ENCODE data around the gene CSAG1.
"Not testable (repeated sequence)": the region's sequence is repeated elsewhere in the genome, so short reads cannot be mapped to it uniquely, and the experiment has no call there.

CSAG1 gene, protein sequence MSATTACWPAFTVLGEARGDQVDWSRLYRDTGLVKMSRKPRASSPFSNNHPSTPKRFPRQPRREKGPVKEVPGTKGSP

DNA sequence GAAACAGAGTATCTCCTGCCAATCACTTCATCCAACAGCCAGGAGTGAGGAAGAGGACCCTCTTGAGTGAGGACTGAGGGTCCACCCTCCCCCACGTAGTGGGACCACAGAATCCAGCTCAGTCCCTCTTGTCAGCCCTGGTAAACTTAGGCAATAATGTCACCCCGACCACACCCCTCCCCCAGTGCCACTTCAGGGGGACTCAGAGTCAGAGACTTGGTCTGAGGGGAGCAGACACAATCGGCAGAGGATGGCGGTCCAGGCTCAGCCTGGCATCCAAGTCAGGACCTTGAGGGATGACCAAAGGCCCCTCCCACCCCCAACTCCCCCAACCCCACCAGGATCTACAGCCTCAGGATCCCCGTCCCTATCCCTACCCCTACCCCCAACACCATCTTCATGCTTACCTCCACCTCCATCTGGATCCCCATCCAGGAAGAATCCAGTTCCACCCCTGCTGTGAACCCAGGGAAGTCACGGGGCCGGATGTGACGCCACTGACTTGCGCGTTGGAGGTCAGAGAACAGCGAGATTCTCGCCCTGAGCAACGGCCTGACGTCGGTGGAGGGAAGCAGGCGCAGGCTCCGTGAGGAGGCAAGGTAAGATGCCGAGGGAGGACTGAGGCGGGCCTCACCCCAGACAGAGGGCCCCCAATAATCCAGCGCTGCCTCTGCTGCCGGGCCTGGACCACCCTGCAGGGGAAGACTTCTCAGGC, at the start of gene CSAG1, which contains the start of gene MAGEA12:
Gene CSAG1 (minus strand): TSS at position 461 of the 715 bp plus-strand sequence. CDS start 1,261 bp downstream, outside the sequence.
Gene MAGEA12 (plus strand): TSS at position 497 of the 715 bp plus-strand sequence. CDS start 2,405 bp downstream, outside the sequence.
- no peak for DNase-seq (ENCODE audit: low read depth)

DNA sequence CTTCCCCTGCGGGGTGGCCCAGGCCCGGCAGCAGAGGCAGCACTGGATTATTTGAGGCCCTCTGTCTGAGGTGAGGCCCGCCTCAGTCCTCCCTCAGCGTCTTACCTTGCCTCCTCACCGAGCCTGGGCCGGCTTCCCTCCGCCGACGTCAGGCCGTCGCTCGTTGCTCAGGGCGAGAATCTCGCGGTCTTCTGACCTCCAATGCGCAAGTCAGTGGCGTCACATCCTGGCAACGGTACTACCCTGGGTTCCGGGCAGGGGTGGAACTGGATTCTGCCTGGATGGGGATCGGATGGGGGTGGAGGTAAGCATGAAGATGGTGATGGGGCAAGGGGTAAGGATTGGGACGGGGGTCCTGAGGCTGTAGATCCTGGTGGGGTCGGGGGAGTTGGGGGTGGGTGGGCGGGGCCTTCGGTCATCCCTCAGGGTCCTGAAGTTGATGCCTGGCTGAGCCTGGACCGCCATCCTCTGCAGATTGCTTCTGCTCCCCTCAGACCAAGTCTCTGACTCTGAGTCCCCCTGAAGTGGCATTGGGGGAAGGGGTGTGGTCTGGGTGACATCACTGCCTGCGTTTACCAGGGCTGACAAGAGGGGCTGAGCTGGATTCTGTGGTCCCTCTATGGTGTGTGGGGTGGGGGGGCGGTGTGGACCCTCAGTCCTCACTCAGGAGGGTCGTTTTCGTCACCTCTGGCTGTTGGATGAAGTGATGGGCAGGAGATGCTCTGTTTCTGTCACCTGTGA, 36.2 kb upstream of the CSAG1 start, which contains the start of gene MAGEA6:
Gene MAGEA6 (minus strand): TSS at position 141 of the 741 bp plus-strand sequence. CDS start 2,039 bp downstream, outside the sequence.
- not testable (repeated sequence) for DNase-seq (ENCODE audit: low read depth)

DNA sequence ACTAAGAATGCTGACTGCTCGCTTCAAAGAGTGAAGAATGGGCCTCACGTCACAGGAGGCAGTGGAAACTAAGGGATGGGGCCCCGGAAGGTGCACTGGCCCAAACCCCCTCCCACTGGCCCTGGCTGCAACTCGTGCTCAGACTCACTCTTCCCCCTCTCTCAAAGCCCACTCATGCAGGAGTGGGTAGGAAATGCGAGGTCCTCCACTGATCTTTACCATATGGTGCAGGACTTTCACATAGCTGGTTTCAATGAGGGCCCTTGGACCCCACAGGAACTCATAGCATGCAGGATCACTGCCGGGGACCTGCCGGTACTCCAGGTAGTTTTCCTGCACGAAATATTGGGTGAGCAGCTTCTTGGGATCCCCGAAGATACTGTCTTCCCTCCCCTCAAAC, 33.0 kb upstream of the CSAG1 start:
- DNase-seq (ENCODE audit: low read depth), result not testable (repeated sequence)

DNA sequence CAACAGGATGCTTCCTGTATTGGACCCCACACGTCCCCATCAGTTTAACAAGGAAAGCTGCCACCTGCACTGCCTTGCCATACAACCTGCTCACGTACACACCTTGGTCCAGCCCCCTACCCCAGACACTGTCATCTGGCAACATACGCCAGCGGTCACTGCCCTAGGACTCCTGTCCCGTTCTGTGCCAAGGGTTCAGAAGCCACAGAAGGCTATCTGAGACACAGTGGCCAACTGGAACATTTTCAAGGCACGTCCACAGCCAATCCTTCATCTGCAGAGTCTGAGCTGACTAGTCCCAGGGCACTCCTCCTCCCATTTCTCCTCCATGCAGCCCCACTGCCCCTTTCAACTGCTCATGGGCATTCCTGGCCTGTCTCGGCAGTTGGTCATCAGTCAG, 28.1 kb upstream of the CSAG1 start:
- DNase-seq (ENCODE audit: low read depth), result not testable (repeated sequence)

DNA sequence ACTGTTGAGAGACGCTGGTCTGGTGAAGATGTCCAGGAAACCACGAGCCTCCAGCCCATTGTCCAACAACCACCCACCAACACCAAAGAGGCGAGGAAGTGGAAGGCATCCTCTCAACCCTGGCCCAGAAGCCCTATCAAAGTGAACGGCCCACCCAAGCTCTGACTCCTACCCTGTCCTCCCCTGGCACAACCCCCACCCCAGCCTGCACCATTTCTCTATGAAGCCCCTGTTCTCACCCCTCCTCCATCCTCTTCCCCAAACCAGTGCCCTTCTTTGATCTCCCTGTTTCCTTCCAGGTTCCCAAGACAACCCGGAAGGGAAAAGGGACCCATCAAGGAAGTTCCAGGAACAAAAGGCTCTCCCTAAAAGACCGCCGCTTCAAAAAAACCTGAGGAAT, 26.0 kb upstream of the CSAG1 start:
- not testable (repeated sequence) for DNase-seq (ENCODE audit: low read depth)

DNA sequence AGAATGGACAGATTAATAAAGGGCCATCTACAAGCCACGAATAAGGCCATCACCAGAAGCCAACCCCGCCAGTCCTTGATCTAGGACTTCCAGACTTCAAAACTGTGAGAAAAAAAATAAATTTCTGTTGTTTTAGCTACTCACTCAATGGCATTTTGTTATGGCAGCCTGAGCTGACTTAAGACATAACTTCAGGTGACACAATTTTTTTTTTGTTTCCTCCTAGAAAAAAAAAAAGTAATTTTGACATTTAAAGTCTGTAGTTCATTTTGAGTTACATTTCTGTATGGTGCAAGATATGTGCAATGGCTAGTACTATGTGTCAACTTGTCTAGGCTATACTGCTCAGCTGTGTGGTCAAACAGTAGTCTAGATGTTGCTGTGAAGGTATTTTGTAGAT, 25.4 kb upstream of the CSAG1 start, which contains the start of gene CSAG3:
Gene CSAG3 (plus strand): TSS at position 301 of the 400 bp plus-strand sequence.
- DNase-seq (ENCODE audit: low read depth), result not testable (repeated sequence)

DNA sequence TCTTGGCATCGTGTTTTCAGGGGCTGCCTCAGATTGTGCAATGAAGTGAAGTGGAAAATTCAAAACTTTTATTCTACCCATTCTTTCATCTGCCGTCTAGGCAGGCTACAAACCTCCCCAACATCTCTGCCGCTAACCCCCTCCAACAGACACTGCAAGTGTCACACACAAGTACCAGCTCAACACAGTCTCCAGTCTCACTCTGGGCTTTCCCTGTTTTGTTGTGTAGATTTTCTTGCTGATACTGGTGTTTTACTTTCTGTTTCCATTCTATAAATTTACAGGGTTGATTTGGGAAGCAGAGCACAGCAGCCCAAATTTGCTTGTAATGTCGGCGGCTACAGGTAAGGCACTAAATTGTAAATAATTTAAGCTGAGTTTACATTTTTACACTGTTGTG, 21.4 kb upstream of the CSAG1 start:
- not testable (repeated sequence) for DNase-seq (ENCODE audit: low read depth)

DNA sequence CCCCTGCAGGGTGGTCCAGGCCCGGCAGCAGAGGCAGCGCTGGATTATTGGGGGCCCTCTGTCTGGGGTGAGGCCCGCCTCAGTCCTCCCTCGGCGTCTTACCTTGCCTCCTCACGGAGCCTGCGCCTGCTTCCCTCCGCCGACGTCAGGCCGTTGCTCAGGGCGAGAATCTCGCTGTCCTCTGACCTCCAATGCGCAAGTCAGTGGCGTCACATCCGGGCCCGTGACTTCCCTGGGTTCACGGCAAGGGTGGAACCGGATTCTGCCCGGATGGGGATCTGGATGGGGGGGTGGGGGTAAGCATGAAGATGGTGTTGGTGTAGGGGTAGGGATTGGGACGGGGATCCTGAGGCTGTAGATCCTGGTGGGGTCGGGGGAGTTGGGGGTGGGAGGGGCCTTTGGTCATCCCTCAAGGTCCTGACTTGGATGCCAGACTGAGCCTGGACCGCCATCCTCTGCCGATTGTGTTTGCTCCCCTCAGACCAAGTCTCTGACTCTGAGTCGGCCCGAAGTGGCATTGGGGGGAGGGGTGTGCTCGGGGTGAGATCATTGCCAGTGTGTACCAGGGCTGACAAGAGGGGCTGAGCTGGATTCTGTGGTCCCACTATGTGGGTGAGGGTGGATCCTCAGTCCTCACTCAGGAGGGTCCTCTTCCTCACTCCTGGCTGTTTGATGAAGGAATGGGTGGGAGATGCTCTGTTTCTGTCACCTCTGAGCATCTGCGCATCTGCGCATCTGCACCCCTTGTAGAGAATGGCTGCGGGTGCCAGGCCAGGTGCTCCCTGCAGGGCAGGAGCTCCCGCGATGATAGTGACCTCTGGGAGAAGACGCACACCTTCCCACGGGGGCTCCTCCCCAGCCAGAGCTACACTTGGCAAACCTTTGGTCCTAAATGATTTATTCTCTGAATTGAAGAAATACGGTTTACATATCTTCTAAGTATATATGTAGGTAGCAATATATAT, 20.4 kb upstream of the CSAG1 start, which contains the start of gene MAGEA2:
Gene MAGEA2 (minus strand): TSS at position 157 of the 965 bp plus-strand sequence. CDS start 2,479 bp downstream, outside the sequence.
- not testable (repeated sequence) for DNase-seq (ENCODE audit: low read depth)

DNA sequence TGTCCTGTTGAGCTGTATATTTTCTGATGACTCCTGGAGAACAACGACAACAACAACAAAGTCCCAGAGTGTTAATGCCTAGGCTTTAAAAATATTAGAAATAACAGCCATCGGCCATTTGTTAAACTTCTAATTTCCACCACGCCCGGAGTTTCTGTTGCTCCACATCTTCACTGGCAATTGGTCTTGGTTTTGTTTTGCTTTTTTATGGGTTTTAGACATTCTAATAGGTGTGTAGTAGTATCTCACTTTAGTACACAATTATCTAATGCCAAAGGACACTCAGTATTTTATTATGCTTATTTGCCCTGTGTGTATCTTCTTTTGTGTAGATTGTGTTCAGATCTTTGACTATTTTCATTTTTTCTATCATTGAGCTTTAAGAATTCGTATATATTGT, 5.0 kb upstream of the CSAG1 start:
- no peak for DNase-seq (ENCODE audit: low read depth)

DNA sequence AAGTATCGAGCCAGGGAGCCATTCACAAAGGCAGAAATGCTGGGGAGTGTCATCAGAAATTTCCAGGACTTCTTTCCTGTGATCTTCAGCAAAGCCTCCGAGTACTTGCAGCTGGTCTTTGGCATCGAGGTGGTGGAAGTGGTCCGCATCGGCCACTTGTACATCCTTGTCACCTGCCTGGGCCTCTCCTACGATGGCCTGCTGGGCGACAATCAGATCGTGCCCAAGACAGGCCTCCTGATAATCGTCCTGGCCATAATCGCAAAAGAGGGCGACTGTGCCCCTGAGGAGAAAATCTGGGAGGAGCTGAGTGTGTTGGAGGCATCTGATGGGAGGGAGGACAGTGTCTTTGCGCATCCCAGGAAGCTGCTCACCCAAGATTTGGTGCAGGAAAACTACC, 3.0 kb upstream of the CSAG1 start:
- DNase-seq (ENCODE audit: low read depth), result not testable (repeated sequence)

DNA sequence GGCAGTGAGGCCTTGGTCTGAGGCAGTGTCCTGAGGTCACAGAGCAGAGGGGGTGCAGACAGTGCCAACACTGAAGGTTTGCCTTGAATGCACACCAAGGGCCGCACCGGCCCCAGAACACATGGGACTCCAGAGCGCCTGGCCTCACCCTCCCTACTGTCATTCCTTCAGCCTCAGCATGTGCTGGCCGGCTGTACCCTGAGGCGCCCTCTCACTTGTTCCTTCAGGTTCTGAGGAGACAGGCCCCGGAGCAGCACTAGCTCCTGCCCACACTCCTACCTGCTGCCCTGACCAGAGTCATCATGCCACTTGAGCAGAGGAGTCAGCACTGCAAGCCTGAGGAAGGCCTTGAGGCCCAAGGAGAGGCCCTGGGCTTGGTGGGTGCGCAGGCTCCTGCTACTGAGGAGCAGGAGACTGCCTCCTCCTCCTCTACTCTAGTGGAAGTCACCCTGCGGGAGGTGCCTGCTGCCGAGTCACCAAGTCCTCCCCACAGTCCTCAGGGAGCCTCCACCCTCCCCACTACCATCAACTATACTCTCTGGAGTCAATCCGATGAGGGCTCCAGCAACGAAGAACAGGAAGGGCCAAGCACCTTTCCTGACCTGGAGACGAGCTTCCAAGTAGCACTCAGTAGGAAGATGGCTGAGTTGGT, 2.5 kb upstream of the CSAG1 start:
- DNase-seq (ENCODE audit: low read depth), result no peak

DNA sequence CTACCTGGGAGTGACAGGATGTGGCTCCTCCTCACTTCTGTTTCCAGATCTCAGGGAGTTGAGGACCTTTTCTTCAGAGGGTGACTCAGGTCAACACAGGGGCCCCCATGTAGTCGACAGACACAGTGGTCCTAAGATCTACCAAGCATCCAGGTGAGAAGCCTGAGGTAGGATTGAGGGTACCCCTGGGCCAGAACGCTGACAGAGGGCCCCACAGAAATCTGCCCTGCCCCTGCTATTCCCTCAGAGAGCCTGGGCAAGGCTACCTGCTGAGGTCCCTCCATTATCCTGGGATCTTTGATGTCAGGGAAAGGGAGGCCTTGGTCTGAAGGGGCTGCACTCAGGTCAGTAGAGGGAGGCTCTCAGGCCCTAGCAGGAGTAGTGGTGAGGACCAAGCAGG, 1.6 kb upstream of the CSAG1 start:
- no peak for DNase-seq (ENCODE audit: low read depth)

DNA sequence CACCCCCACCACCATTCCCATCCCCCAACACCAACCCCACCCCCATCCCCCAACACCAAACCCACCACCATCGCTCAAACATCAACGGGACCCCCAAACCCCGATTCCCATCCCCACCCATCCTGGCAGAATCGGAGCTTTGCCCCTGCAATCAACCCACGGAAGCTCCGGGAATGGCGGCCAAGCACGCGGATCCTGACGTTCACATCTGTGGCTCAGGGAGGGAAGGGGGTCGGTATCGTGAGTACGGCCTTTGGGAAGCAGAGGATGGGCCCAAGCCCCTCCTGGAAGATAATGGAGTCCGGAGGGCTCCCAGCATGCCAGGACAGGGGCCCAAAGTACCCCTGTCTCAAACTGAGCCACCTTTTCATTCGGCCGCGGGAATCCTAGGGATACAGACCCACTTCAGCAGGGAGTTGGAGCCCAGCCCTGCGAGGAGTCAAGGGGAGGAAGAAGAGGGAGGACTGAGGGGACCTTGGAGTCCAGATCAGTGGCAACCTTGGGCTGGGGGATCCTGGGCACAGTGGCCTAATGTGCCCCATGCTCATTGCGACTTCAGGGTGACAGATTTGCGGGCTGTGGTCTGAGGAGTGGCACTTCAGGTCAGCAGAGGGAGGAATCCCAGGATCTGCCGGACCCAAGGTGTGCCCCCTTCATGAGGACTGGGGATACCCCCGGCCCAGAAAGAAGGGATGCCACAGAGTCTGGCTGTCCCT, 780 bp upstream of the CSAG1 start:
- DNase-seq (ENCODE audit: low read depth), result not testable (repeated sequence)

DNA sequence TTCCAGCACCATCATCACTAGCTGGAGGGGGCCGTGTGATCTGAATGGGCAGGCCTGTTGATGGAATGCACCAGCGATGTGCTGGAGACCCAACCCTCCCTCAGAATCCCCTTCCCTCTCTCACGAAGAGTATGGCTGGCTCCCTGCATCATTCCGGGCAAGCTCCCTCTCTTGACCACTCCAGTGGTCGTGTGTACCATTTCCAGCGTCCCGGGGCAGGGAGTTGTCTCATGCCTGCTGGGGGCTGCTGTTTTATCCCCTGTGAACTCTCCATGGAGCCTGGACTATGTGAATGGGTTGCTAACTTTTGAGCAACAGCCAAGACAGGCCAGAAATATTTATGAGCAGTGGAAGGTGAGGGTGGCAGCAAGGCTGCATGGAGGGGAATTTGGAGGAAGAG, 8.1 kb downstream of the CSAG1 start:
- DNase-seq (ENCODE audit: low read depth), result no peak

DNA sequence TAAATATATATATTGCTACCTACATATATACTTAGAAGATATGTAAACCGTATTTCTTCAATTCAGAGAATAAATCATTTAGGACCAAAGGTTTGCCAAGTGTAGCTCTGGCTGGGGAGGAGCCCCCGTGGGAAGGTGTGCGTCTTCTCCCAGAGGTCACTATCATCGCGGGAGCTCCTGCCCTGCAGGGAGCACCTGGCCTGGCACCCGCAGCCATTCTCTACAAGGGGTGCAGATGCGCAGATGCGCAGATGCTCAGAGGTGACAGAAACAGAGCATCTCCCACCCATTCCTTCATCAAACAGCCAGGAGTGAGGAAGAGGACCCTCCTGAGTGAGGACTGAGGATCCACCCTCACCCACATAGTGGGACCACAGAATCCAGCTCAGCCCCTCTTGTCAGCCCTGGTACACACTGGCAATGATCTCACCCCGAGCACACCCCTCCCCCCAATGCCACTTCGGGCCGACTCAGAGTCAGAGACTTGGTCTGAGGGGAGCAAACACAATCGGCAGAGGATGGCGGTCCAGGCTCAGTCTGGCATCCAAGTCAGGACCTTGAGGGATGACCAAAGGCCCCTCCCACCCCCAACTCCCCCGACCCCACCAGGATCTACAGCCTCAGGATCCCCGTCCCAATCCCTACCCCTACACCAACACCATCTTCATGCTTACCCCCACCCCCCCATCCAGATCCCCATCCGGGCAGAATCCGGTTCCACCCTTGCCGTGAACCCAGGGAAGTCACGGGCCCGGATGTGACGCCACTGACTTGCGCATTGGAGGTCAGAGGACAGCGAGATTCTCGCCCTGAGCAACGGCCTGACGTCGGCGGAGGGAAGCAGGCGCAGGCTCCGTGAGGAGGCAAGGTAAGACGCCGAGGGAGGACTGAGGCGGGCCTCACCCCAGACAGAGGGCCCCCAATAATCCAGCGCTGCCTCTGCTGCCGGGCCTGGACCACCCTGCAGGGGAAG, 19.4 kb downstream of the CSAG1 start, which contains the start of gene MAGEA2B:
Gene MAGEA2B (plus strand): TSS at position 814 of the 973 bp plus-strand sequence. CDS start 2,479 bp downstream, outside the sequence.
- DNase-seq (ENCODE audit: low read depth), result not testable (repeated sequence)

DNA sequence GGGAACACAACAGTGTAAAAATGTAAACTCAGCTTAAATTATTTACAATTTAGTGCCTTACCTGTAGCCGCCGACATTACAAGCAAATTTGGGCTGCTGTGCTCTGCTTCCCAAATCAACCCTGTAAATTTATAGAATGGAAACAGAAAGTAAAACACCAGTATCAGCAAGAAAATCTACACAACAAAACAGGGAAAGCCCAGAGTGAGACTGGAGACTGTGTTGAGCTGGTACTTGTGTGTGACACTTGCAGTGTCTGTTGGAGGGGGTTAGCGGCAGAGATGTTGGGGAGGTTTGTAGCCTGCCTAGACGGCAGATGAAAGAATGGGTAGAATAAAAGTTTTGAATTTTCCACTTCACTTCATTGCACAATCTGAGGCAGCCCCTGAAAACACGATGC, 20.3 kb downstream of the CSAG1 start:
- DNase-seq (ENCODE audit: low read depth), result not testable (repeated sequence)

DNA sequence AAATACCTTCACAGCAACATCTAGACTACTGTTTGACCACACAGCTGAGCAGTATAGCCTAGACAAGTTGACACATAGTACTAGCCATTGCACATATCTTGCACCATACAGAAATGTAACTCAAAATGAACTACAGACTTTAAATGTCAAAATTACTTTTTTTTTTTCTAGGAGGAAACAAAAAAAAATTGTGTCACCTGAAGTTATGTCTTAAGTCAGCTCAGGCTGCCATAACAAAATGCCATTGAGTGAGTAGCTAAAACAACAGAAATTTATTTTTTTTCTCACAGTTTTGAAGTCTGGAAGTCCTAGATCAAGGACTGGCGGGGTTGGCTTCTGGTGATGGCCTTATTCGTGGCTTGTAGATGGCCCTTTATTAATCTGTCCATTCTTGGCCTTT, 24.3 kb downstream of the CSAG1 start, which contains the start of gene CSAG2:
Gene CSAG2 (minus strand): TSS at position 101 of the 400 bp plus-strand sequence. CDS start 161 bp downstream, outside the sequence.
- DNase-seq (ENCODE audit: low read depth), result not testable (repeated sequence)

DNA sequence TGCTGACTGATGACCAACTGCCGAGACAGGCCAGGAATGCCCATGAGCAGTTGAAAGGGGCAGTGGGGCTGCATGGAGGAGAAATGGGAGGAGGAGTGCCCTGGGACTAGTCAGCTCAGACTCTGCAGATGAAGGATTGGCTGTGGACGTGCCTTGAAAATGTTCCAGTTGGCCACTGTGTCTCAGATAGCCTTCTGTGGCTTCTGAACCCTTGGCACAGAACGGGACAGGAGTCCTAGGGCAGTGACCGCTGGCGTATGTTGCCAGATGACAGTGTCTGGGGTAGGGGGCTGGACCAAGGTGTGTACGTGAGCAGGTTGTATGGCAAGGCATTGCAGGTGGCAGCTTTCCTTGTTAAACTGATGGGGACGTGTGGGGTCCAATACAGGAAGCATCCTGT, 27.0 kb downstream of the CSAG1 start:
- not testable (repeated sequence) for DNase-seq (ENCODE audit: low read depth)

DNA sequence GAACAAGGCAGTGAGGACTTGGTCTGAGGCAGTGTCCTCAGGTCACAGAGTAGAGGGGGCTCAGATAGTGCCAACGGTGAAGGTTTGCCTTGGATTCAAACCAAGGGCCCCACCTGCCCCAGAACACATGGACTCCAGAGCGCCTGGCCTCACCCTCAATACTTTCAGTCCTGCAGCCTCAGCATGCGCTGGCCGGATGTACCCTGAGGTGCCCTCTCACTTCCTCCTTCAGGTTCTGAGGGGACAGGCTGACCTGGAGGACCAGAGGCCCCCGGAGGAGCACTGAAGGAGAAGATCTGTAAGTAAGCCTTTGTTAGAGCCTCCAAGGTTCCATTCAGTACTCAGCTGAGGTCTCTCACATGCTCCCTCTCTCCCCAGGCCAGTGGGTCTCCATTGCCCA, 33.1 kb downstream of the CSAG1 start:
- DNase-seq (ENCODE audit: low read depth), result not testable (repeated sequence)

Data from HS-5 (cell line).